GM21381 (cell line): ENCODE results near the gene TJP3.
"Not testable (repeated sequence)": the region's sequence is repeated elsewhere in the genome, so short reads cannot be mapped to it uniquely, and the experiment has no call there.

Experiments used
- ATAC-seq: cut with Tn5 transposase; IDR thresholded peaks from one replicate; pipeline ENCODE4 v1.9.1; 2021; ENCODE audit warnings: mild to moderate bottlenecking, moderate library complexity; ENCODE audit not compliant: unreplicated experiment

TJP3 gene

DNA sequence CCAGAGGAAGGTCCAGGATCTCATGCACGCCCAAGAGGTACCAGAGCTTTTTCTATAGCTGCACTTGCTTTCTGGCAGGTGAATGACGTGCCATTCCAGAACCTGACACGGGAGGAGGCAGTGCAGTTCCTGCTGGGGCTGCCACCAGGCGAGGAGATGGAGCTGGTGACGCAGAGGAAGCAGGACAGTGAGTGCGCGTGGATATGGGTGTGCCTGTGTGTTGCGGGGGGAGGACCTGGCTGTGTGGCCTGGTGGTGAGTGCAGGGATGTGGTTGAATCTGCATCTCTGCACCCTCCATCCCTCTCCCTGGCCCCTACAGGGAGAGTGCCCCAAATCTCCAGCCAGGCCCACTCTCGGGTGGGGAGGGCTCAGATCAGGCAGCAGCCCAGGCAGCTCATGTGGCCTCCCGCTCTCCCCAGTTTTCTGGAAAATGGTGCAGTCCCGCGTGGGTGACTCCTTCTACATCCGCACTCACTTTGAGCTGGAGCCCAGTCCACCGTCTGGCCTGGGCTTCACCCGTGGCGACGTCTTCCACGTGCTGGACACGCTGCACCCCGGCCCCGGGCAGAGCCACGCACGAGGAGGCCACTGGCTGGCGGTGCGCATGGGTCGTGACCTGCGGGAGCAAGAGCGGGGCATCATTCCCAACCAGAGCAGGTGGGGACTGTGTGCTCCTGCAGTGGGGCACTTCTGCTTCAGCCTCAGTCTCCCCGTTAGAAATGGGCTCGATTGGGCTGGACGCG is 30.5 kb downstream of the TJP3 start:
- no peak for ATAC-seq

DNA sequence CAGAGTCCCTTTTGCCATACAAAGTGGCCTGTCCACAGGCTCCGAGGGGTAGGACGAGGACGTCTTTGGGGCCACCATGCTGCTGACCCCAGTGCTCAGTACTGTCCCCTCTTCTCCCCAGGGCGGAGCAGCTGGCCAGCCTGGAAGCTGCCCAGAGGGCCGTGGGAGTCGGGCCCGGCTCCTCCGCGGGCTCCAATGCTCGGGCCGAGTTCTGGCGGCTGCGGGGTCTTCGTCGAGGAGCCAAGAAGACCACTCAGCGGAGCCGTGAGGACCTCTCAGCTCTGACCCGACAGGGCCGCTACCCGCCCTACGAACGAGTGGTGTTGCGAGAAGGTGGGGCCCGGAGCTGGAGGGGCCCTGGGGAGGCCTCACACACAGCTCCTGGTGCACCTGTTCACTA is 32.2 kb downstream of the TJP3 start:
- ATAC-seq = no peak

DNA sequence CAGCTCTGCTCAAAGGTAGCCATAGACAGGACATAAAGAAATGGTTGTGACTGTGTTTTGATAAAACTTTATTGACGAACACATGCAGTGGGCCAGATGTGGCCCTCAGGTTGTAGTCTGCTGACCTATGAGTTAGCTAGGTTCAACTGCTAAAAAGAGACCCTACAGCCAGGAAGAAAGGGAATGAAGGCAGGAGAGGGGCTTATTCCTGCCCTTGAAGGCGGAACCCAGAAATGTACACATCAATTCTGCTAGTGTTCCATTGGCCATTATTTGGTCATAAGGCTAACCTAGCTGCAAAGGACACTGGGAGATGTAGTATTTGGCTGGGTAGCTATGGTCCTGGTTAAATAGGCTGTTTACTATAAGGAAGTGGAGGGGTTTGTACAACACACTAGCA is 35.3 kb downstream of the TJP3 start:
- ATAC-seq = no peak

GRCh38 chr19:3745363-3746045 is 37.3 kb downstream of the TJP3 start:
- ATAC-seq = no peak

- ATAC-seq = no peak
Observed at GRCh38 chr19:3746371-3747056, 38.3 kb downstream of the TJP3 start.

DNA sequence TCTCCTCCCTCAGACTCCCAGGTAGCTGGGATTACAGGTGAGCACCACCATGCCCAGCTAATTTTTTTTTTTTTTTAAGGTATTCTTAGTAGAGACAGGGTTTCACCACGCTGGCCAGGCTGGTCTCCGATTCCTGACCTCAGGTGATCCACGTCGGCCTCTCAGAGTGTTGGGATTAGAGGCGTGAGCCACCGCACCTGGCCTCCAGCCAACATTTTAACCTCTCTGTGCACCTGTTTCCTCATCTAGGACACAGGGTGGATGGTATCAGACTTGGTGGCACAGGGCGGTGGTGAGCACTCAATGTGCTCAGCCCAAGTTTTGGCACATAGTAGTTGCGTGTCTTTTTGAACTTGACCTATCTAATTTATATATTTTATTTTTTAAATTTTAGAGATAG is 40.8 kb downstream of the TJP3 start:
- ATAC-seq = no peak

GRCh38 chr19:3750211-3750610 is 42.0 kb downstream of the TJP3 start:
- ATAC-seq = no peak

DNA sequence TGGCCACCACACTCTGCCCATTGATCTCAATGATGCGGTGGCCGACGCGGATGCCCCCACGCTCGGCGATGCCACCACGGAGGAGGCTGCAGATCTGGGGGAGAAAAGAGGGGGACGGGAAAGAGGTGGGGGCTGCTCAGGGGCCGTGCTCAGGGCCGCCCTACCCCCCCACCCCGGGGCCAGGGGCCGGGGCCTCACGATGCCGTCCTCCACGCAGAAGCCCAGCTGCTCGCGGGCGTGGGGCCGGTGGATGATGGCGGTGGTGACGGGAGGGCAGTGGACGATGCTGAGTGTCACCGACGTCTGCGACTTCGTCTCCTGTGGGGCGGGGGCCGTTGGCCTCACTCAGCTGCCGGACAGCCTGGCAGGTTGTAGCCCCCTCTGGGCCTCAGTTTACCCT is 43.1 kb downstream of the TJP3 start:
- no peak for ATAC-seq

DNA sequence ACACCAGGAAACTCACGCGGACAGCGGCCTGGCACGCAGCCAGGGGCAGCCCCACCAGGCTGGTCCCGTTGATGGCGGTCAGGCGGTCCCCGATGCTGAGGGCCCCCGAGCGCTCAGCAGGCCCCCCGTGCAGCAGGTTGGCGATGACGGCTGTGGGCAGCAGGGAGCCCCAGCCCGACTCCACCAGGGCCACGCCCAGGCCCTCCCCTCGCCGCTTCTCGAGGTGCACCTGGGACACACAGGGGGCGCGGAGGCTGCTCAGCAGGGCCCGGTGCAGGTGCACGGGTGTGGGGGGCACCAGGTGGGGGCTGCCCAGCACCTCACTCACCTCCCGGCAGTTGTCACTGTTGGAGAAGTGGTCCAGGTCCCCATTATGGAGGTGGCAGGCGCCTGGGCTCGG is 44.3 kb downstream of the TJP3 start:
- ATAC-seq = no peak

- ATAC-seq = no peak
Observed at GRCh38 chr19:3753631-3754410, 45.6 kb downstream of the TJP3 start.

- ATAC-seq = not testable (repeated sequence)
Observed at GRCh38 chr19:3757705-3758104, 49.5 kb downstream of the TJP3 start.

DNA sequence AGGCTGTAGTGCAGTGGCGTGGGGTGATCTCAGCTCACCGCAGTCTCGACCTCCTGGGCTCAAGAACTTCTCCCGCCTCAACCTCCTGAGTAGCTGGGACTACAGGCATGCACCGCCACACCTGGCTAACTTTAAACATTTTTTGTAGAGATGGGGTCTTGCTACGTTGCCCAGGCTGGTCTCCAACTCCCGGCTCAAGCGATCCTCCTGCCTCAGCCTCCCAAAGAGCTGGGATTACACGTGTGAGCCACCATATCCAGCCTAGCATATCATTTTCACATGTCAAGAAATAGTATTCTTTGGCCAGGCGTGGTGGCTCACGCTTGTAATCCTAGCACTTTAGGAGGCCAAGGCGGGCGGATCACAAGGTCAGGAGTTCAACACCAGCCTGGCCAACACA is 50.1 kb downstream of the TJP3 start:
- not testable (repeated sequence) for ATAC-seq

GRCh38 chr19:3759482-3760254 is 51.5 kb downstream of the TJP3 start:
- ATAC-seq = no peak

DNA sequence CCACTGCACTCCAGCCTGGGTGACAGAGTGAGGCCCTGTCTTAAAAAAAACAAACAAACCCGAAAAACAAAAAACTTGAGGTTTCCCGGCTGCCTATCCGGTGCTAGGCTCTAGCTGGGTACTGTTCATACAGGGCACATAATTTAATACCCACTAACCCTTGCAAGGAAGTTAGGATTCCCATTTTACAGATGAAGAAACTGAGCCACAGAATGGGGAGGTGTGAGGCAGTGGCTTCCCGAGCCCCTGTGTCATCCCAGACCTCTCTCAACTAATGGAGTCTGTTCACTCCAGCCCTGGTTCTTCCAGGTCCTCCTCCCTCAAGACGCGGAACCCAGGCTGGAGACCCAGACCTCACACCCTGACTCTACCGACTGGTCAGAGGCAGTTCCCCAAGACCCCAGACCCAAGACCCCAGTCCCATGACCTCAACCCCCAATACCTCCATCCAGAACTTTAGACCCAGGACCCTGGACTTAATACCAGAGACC is 52.7 kb downstream of the TJP3 start:
- ATAC-seq = no peak

GRCh38 chr19:3761382-3762129 is 53.4 kb downstream of the TJP3 start, which contains the start of gene APBA3:
TSS of gene APBA3 (minus strand) at chr19:3761692. CDS start at chr19:3760264, 1,428 bp downstream.
- ATAC-seq = peak; percentile 51

DNA sequence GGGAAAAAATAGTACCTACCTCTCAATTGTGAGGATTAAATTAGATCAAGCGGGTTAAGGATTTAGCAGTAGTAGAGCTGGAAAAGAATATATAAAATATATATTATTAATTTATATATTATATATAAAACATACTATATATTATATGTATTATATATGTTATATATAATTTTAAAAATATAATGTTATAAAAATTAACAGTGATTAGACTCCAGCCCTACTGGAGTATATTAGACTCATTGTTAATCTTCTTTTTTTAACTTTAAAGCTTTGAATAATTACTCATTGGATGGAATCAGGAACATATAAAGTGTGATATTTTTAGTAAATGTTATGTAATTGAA is 53.9 kb downstream of the TJP3 start:
- ATAC-seq = no peak

DNA sequence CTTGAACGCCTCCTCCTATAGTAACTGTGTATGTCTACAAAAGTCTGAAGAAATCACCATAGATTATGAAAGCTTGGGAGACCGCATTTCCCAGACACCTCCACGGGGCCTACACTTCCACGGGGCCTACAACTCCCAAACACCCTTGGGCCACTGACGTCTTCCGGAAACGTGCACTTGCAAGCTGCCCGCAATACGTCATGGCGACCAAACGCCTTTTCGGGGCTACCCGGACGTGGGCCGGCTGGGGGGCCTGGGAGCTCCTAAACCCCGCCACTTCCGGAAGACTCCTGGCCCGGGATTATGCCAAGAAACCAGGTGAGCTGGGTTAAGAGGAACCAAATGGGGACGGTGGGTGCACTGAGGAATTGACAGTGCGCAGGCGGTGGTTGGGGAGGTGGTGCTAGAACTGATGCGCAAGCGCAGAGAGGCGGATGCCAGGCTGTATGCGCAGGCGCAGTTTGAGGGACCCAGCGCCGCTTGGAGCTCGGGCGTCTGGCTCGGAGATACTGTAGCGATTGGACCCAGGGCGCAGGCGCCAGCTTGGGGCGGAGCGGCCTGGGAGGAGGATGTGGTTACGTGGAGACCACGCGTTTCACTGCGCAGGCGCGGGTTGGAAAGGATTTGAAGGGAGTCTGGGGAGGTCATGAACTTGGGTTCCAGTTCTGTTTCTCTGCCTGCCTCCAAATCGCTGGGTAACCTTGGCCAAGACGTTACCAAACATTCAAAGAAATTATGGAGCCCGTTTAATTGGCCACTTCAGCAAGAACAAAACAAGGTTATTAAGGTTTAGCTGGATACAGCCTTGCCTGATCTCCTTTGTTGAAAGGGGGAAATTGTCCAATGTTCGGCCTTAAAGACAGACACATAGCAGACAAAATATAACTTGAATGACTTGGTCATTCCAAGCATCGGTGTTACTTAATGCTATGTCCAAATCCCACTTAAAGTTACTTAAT is 54.6 kb downstream of the TJP3 start, which contains the start of gene MRPL54:
TSS of gene MRPL54 (plus strand) at position 182 of the 959 bp plus-strand sequence. CDS start at position 201, 19 bp downstream.
- ATAC-seq = peak; percentile 66

GRCh38 chr19:3765121-3765520 is 56.9 kb downstream of the TJP3 start:
- no peak for ATAC-seq
